IMR-90 (cell line): Measurements from ENCODE around the gene ABCA4. TPM values are rescaled to one million over a fixed set of nuclear protein-coding genes. Genes with fewer than 3 reads are reported as not detected.

ENCODE experiments used
- ATAC-seq: fragments of 200-7000 bp; cut with Tn5 transposase; 2 replicates; pipeline ENCODE4 v1.9.1; 2020; ENCODE audit warnings: low read depth, mild to moderate bottlenecking, moderate library complexity
- BruUV-seq: library from RNA; stranded (reverse); fragments of 400-500 nt; replicated peaks from 2 replicates; lab custom pipeline; 2021; lab: Mats Ljungman, UMichigan
- CTCF ChIA-PET: fragments of 300-600 bp; formaldehyde crosslinking; extraction: SDS; loops from one replicate; lab custom pipeline; 2021; ENCODE audit warnings: antibody characterized with exemption; lab: Yijun Ruan, JAX
- POLR2A ChIA-PET: fragments of 300-600 bp; sonication (Branson Sonifier 250); formaldehyde crosslinking; loops from one replicate; lab custom pipeline; 2022; ENCODE audit warnings: antibody characterized with exemption; ENCODE audit not compliant: unreplicated experiment; lab: Charles Lee
- DNase-seq: peaks from one replicate; pipeline ENCODE4 v3.0.0; 2013
- H2AFZ ChIP-seq: replicated peaks from 2 replicates; pipeline ENCODE3; 2013; ENCODE audit warnings: low read length, mild to moderate bottlenecking; ENCODE audit not compliant: poor library complexity
- H2AK5ac ChIP-seq: 2 replicates; pipeline ENCODE4 v1.6.1; 2013; ENCODE audit warnings: low read depth, low read length, inconsistent platforms
- H2AK9ac ChIP-seq: replicated peaks from 2 replicates; pipeline ENCODE3; 2013; ENCODE audit warnings: mild to moderate bottlenecking, low read depth, low read length, moderate library complexity; ENCODE audit not compliant: poor library complexity
- H2BK120ac ChIP-seq: 2 replicates; pipeline ENCODE4 v1.6.1; 2013; ENCODE audit warnings: low read depth, low read length, inconsistent platforms
- H2BK15ac ChIP-seq: 3 replicates; pipeline ENCODE4 v1.6.1; 2013; ENCODE audit warnings: low read depth, low read length, inconsistent platforms
- H2BK20ac ChIP-seq: 2 replicates; pipeline ENCODE4 v1.6.1; 2013; ENCODE audit warnings: low read depth, mild to moderate bottlenecking, inconsistent platforms, low read length, moderate library complexity
- H2BK5ac ChIP-seq: 2 replicates; pipeline ENCODE4 v1.6.1; 2013; ENCODE audit warnings: mild to moderate bottlenecking, low read depth, low read length, inconsistent platforms; ENCODE audit not compliant: poor library complexity, severe bottlenecking
- H3K14ac ChIP-seq: replicated peaks from 2 replicates; pipeline ENCODE4 v1.6.1; 2013; ENCODE audit warnings: low read depth, low read length, inconsistent platforms
- H3K18ac ChIP-seq: 2 replicates; pipeline ENCODE4 v1.6.1; 2013; ENCODE audit warnings: low read depth, low read length, control low read depth
- H3K23ac ChIP-seq: 2 replicates; pipeline ENCODE4 v1.6.1; 2013; ENCODE audit warnings: low read depth, low read length, inconsistent platforms
- H3K27ac ChIP-seq: 2 replicates; pipeline ENCODE4 v1.5.1; 2013; ENCODE audit warnings: mild to moderate bottlenecking, control low read depth, low read length; ENCODE audit not compliant: insufficient read depth
- H3K27me3 ChIP-seq: 2 replicates; pipeline ENCODE4 v1.6.1; 2013; ENCODE audit warnings: low read length; ENCODE audit not compliant: control insufficient read depth, insufficient read depth
- H3K36me3 ChIP-seq: 2 replicates; pipeline ENCODE4 v1.6.1; 2013; ENCODE audit warnings: low read length, mixed read lengths; ENCODE audit not compliant: control insufficient read depth, insufficient read depth
- H3K4ac ChIP-seq: 2 replicates; pipeline ENCODE4 v1.6.1; 2013; ENCODE audit warnings: low read depth, low read length, inconsistent platforms
- H3K4me1 ChIP-seq: 2 replicates; pipeline ENCODE4 v1.6.1; 2013; ENCODE audit warnings: low read length, mixed read lengths; ENCODE audit not compliant: control insufficient read depth, insufficient read depth
- H3K4me2 ChIP-seq: 2 replicates; pipeline ENCODE4 v1.6.1; 2013; ENCODE audit warnings: low read depth, mild to moderate bottlenecking, control low read depth, low read length, moderate library complexity
- H3K4me3 ChIP-seq: 2 replicates; pipeline ENCODE4 v1.5.1; 2013; ENCODE audit warnings: low read depth, mild to moderate bottlenecking, control low read depth, low read length, moderate library complexity; ENCODE audit not compliant: insufficient read depth
- H3K56ac ChIP-seq: 2 replicates; pipeline ENCODE4 v1.6.1; 2013; ENCODE audit warnings: low read length, inconsistent platforms; ENCODE audit not compliant: insufficient read depth; ENCODE audit errors: extremely low read depth
- H3K79me1 ChIP-seq, 2 experiments: 2 replicates each; pipeline ENCODE4 v1.6.1; 2013; ENCODE audit warnings: low read length in 2 of 2, inconsistent platforms in 1 of 2, low read depth in 1 of 2
- H3K9ac ChIP-seq: 2 replicates; pipeline ENCODE4 v1.6.1; 2013; ENCODE audit warnings: low read depth, low read length, control low read depth
- H3K9me1 ChIP-seq: 2 replicates; pipeline ENCODE4 v1.6.1; 2013; ENCODE audit warnings: low read length, inconsistent platforms; ENCODE audit not compliant: insufficient read depth
- H3K9me3 ChIP-seq: 2 replicates; pipeline ENCODE4 v1.6.1; 2013; ENCODE audit warnings: low read length; ENCODE audit not compliant: control insufficient read depth, insufficient read depth
- H4K20me1 ChIP-seq: 2 replicates; pipeline ENCODE4 v1.6.1; 2013; ENCODE audit warnings: low read length, inconsistent platforms; ENCODE audit not compliant: insufficient read depth
- H4K5ac ChIP-seq: 2 replicates; pipeline ENCODE4 v1.6.1; 2013; ENCODE audit warnings: mild to moderate bottlenecking, low read depth, low read length, control low read depth
- H4K8ac ChIP-seq, 2 experiments: 2 replicates each; pipeline ENCODE4 v1.6.1; 2013; ENCODE audit warnings: low read depth in 2 of 2, low read length in 2 of 2, control low read depth in 1 of 2, inconsistent platforms in 1 of 2
- H4K91ac ChIP-seq: 2 replicates; pipeline ENCODE4 v1.6.1; 2013; ENCODE audit warnings: low read depth, low read length, inconsistent platforms; ENCODE audit not compliant: insufficient read depth
- BHLHE40 ChIP-seq: fragments of 150-350 bp; IDR thresholded peaks from 2 replicates; pipeline ENCODE4 v1.6.1; 2016; ENCODE audit warnings: mild to moderate bottlenecking, low read depth, low read length
- CEBPB ChIP-seq: IDR thresholded peaks from 2 replicates; pipeline ENCODE4 v1.6.1; 2012; ENCODE audit warnings: low read depth, low read length, improper control_type of control experiment
- CHD1 ChIP-seq: IDR thresholded peaks from 2 replicates; pipeline ENCODE4 v1.6.1; 2012; ENCODE audit warnings: low read depth, low read length, improper control_type of control experiment
- CTCF ChIP-seq: conservative IDR thresholded peaks from 2 replicates; pipeline ENCODE4 v1.5.1; 2012; ENCODE audit warnings: mild to moderate bottlenecking, low read depth, low read length, improper control_type of control experiment
- MAFK ChIP-seq: IDR thresholded peaks from 2 replicates; pipeline ENCODE4 v1.6.1; 2012; ENCODE audit warnings: low read depth, low read length, improper control_type of control experiment
- MAZ ChIP-seq: IDR thresholded peaks from 2 replicates; pipeline ENCODE4 v1.6.1; 2012; ENCODE audit warnings: low read depth, mild to moderate bottlenecking, low read length, improper control_type of control experiment, moderate library complexity, borderline replicate concordance
- MXI1 ChIP-seq: IDR thresholded peaks from 2 replicates; pipeline ENCODE4 v1.6.1; 2012; ENCODE audit warnings: low read depth, mild to moderate bottlenecking, low read length, moderate library complexity, borderline replicate concordance
- NFE2L2 ChIP-seq: fragments of 150-350 bp; IDR thresholded peaks from 2 replicates; pipeline ENCODE4 v1.6.1; 2016; ENCODE audit warnings: low read depth, mild to moderate bottlenecking, low read length
- POLR2A ChIP-seq: IDR thresholded peaks from 2 replicates; pipeline ENCODE4 v1.6.1; 2012; ENCODE audit warnings: mild to moderate bottlenecking, low read depth, low read length
- SMC3 ChIP-seq: fragments of 150-350 bp; IDR thresholded peaks from 2 replicates; pipeline ENCODE4 v1.6.1; 2016; ENCODE audit warnings: low read depth, mild to moderate bottlenecking, antibody characterized with exemption, low read length, moderate library complexity
- WGBS, 2 experiments: methylation state at CpG; one replicate each; pipeline versions ENCODE4 v1.1.5 to v1.1.7; 2013; ENCODE audit warnings: missing lambda C conversion rate in 2 of 2; ENCODE audit not compliant: insufficient read length in 1 of 2; ENCODE audit errors: extremely low coverage in 2 of 2; 5-methylcytosine and 5-hydroxymethylcytosine counted together
- dilution Hi-C: fragments of 300-500 bp; cut with HindIII; formaldehyde crosslinking; loops from one replicate; pipeline ENCODE4 v1.14.3; 2018; ENCODE audit warnings: low sequenced_read_pairs; ENCODE audit not compliant: unreplicated experiment
- in situ Hi-C: fragments of 300-500 bp; cut with MboI; formaldehyde crosslinking; loops from 3 replicates; pipeline ENCODE4 v1.14.3; 2019; ENCODE audit warnings: low sequenced_read_pairs, inconsistent platforms, mixed read lengths
- intact Hi-C: fragments of 100-400 bp; cut with micrococcal nuclease; formaldehyde crosslinking; loops from 2 replicates; pipeline ENCODE4 v1.10.0; 2022
- polyA plus RNA-seq, 3 experiments: library from polyadenylated mRNA; depleted of rRNA; stranded (reverse); fragments of >200 nt; gene quantifications; 2 replicates each; pipeline ENCODE4 v1.2.3, GENCODE V29; 2012; ENCODE audit warnings: low replicate concordance in 1 of 3
- total RNA-seq: library from RNA; depleted of rRNA; stranded (reverse); fragments of >200 nt; gene quantifications from 2 replicates; pipeline ENCODE4 v1.2.3, GENCODE V29; 2012
- TF ChIP-seq, protein P1 (sequence below): fragments of 150-350 bp; IDR thresholded peaks from 2 replicates; pipeline ENCODE4 v1.6.1; 2017; ENCODE audit warnings: mild to moderate bottlenecking, antibody characterized with exemption, low read length, low read depth

The ABCA4 gene
- total and polyA plus RNA-seq, 2 of the 4 experiments (the other 2 are of a cell fraction), result under 0.01 to 0.36 TPM

- H3K36me3 ChIP-seq, result no peaks in the 10 kb centered on the region
- H3K23ac ChIP-seq, result no peak overlapping the region
- H3K14ac ChIP-seq, result no peak overlapping the region
- H3K27me3 ChIP-seq, result peaks cover 11% of the 10 kb centered on the region
- intact Hi-C loops, result no loop called here
- no peak overlapping the region for H3K18ac ChIP-seq
- no peaks in the 10 kb centered on the region for H4K20me1 ChIP-seq
- no peak overlapping the region for H2BK5ac ChIP-seq
- WGBS, 2 experiments, result 96% methylated on average over 5 of the region's 6 CpGs; no CpG with 5 or more reads in 1 of the 2 experiments
- dilution Hi-C loops, result no loop called here
- no peak overlapping the region for H2BK120ac ChIP-seq
- no TSS peak for BruUV-seq
- H3K9ac ChIP-seq, result no peak overlapping the region
- H3K4me1 ChIP-seq, result peaks cover 8% of the 10 kb centered on the region
- no peak overlapping the region for H3K4ac ChIP-seq
- H3K4me3 ChIP-seq, result no peak overlapping the region
- H4K91ac ChIP-seq, result no peak overlapping the region
- H3K9me3 ChIP-seq, result no peaks in the 10 kb centered on the region; the same call in 1 of the 2 replicates
- H3K79me1 ChIP-seq, result no peaks in the 10 kb centered on the region
- no peak overlapping the region for H2AK9ac ChIP-seq
- H3K56ac ChIP-seq, result no peak overlapping the region
- H2BK15ac ChIP-seq, result no peak overlapping the region
- TF ChIP-seq MAZ (no peak), POLR2A (no peak), BHLHE40 (no peak), NFE2L2 (no peak), MAFK (no peak), MXI1 (no peak), CHD1 (no peak), SMC3 (no peak), CTCF (no peak), CEBPB (no peak)
- TF ChIP-seq, protein P1, sequence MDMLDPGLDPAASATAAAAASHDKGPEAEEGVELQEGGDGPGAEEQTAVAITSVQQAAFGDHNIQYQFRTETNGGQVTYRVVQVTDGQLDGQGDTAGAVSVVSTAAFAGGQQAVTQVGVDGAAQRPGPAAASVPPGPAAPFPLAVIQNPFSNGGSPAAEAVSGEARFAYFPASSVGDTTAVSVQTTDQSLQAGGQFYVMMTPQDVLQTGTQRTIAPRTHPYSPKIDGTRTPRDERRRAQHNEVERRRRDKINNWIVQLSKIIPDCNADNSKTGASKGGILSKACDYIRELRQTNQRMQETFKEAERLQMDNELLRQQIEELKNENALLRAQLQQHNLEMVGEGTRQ, result no peak
- ATAC-seq (no peak), DNase-seq (no peak)
- H3K27ac ChIP-seq, result no peak overlapping the region
- H2AK5ac ChIP-seq, result no peak overlapping the region
- no peak overlapping the region for H4K5ac ChIP-seq
- no peak overlapping the region for H2BK20ac ChIP-seq
- H2AFZ ChIP-seq, result no peak overlapping the region
- peaks cover 3% of the 10 kb centered on the region; the same call in 1 of the 2 replicates for H3K9me1 ChIP-seq
- POLR2A ChIA-PET, result no interaction called here
- H3K4me2 ChIP-seq, result no peak overlapping the region
- CTCF ChIA-PET, result no interaction called here
- in situ Hi-C loops, result no loop called here
- H4K8ac ChIP-seq, result no peak overlapping the region
Observed at GRCh38 chr1:94119306-94119705, 1.6 kb downstream of the ABCA4 start.
